ENCODE measurements around the gene LAMA3.

The LAMA3 gene

GRCh38 chr18:23939366-23939765 lies 250.1 kb downstream of the LAMA3 start:
- TF ChIP-seq JUND (IDR thresholded peaks at IDR 0.05; ENCODE audit: low read depth), result no peak
- in situ Hi-C loops (cut with HindIII; ENCODE audit: low pct_unique_long_range_greater_than_20kb, low sequenced_read_pairs), result no loop called here
- DNase-seq (ENCODE audit: low read depth in 1 of 2, low spot score in 1 of 2), result no peak

GRCh38 chr18:23939896-23940295 lies 250.6 kb downstream of the LAMA3 start:
- DNase-seq (ENCODE audit: low read depth in 1 of 2, low spot score in 1 of 2), result no peak
- TF ChIP-seq JUND (IDR thresholded peaks at IDR 0.05; ENCODE audit: low read depth), result no peak
- in situ Hi-C loops (cut with HindIII; ENCODE audit: low pct_unique_long_range_greater_than_20kb, low sequenced_read_pairs), result no loop called here

GRCh38 chr18:23941791-23942190 lies 252.5 kb downstream of the LAMA3 start:
- no peak for DNase-seq (ENCODE audit: low read depth in 1 of 2, low spot score in 1 of 2)
- in situ Hi-C loops (cut with HindIII; ENCODE audit: low pct_unique_long_range_greater_than_20kb, low sequenced_read_pairs), result no loop called here
- no peak for TF ChIP-seq JUND (IDR thresholded peaks at IDR 0.05; ENCODE audit: low read depth)

- TF ChIP-seq JUND (IDR thresholded peaks at IDR 0.05; ENCODE audit: low read depth), result no peak
- DNase-seq (ENCODE audit: low read depth in 1 of 2, low spot score in 1 of 2), result no peak
- in situ Hi-C loops (cut with HindIII; ENCODE audit: low pct_unique_long_range_greater_than_20kb, low sequenced_read_pairs), result no loop called here
These were observed 253.9 kb downstream of the LAMA3 start for GRCh38 chr18:23943104-23943503.

- in situ Hi-C loops (cut with HindIII; ENCODE audit: low pct_unique_long_range_greater_than_20kb, low sequenced_read_pairs), result no loop called here
- TF ChIP-seq JUND (IDR thresholded peaks at IDR 0.05; ENCODE audit: low read depth), result no peak
- DNase-seq (ENCODE audit: low read depth in 1 of 2, low spot score in 1 of 2), result peak; percentile 12 to 24
These were observed 254.8 kb downstream of the LAMA3 start for GRCh38 chr18:23943903-23944624.

GRCh38 chr18:23945416-23946079 lies 256.3 kb downstream of the LAMA3 start:
- in situ Hi-C loops (cut with HindIII; ENCODE audit: low pct_unique_long_range_greater_than_20kb, low sequenced_read_pairs), result no loop called here
- no peak for TF ChIP-seq JUND (IDR thresholded peaks at IDR 0.05; ENCODE audit: low read depth)
- DNase-seq (ENCODE audit: low read depth in 1 of 2, low spot score in 1 of 2), result no peak

- TF ChIP-seq JUND (IDR thresholded peaks at IDR 0.05; ENCODE audit: low read depth), result no peak
- DNase-seq (ENCODE audit: low read depth in 1 of 2, low spot score in 1 of 2), result no peak
These were observed 260.6 kb downstream of the LAMA3 start for GRCh38 chr18:23949863-23950262.

GRCh38 chr18:23950644-23951043 lies 261.4 kb downstream of the LAMA3 start:
- in situ Hi-C loops (cut with HindIII; ENCODE audit: low pct_unique_long_range_greater_than_20kb, low sequenced_read_pairs), result no loop called here
- DNase-seq (ENCODE audit: low read depth in 1 of 2, low spot score in 1 of 2), result no peak
- TF ChIP-seq JUND (IDR thresholded peaks at IDR 0.05; ENCODE audit: low read depth), result no peak

More at GRCh38 chr18:23949863-23950262, 260.6 kb downstream of the LAMA3 start:
- in situ Hi-C loops (cut with HindIII; ENCODE audit: low pct_unique_long_range_greater_than_20kb, low sequenced_read_pairs), result no loop called here

GRCh38 chr18:23951206-23951605 lies 262.0 kb downstream of the LAMA3 start:
- no peak for DNase-seq (ENCODE audit: low read depth in 1 of 2, low spot score in 1 of 2)
- TF ChIP-seq JUND (IDR thresholded peaks at IDR 0.05; ENCODE audit: low read depth), result no peak
- in situ Hi-C loops (cut with HindIII; ENCODE audit: low pct_unique_long_range_greater_than_20kb, low sequenced_read_pairs), result no loop called here

- no peak for TF ChIP-seq JUND (IDR thresholded peaks at IDR 0.05; ENCODE audit: low read depth)
- DNase-seq (ENCODE audit: low read depth in 1 of 2, low spot score in 1 of 2), result no peak
- in situ Hi-C loops (cut with HindIII; ENCODE audit: low pct_unique_long_range_greater_than_20kb, low sequenced_read_pairs), result no loop called here
These were observed 264.7 kb downstream of the LAMA3 start for GRCh38 chr18:23953984-23954383.

- peak in 1 of 2 experiments; percentile 21 for DNase-seq (ENCODE audit: low read depth in 1 of 2, low spot score in 1 of 2)
- in situ Hi-C loops (cut with HindIII; ENCODE audit: low pct_unique_long_range_greater_than_20kb, low sequenced_read_pairs), result no loop called here
- no peak for TF ChIP-seq JUND (IDR thresholded peaks at IDR 0.05; ENCODE audit: low read depth)
These were observed 267.2 kb downstream of the LAMA3 start for GRCh38 chr18:23956483-23956882.

- in situ Hi-C loops (cut with HindIII; ENCODE audit: low pct_unique_long_range_greater_than_20kb, low sequenced_read_pairs), result no loop called here
- TF ChIP-seq JUND (IDR thresholded peaks at IDR 0.05; ENCODE audit: low read depth), result no peak
- DNase-seq (ENCODE audit: low read depth in 1 of 2, low spot score in 1 of 2), result no peak
These were observed 268.8 kb downstream of the LAMA3 start for GRCh38 chr18:23958036-23958435.

GRCh38 chr18:23963443-23964165 lies 274.4 kb downstream of the LAMA3 start:
- no peak for DNase-seq (ENCODE audit: low read depth in 1 of 2, low spot score in 1 of 2)
- in situ Hi-C loops (cut with HindIII; ENCODE audit: low pct_unique_long_range_greater_than_20kb, low sequenced_read_pairs), result no loop called here
- TF ChIP-seq JUND (IDR thresholded peaks at IDR 0.05; ENCODE audit: low read depth), result no peak

Data from T47D (cell line).